Activated T-helper 1 cell treated with anti-CD3 and anti-CD28 coated beads, Interleukin-2, amount 50 U/mL, for 16 hours (primary cell): ENCODE data around the gene TMPRSS4.

ENCODE experiments used
- DNase-seq, 2 donors: peaks; one replicate each; pipeline ENCODE4 v3.0.0-alpha.2; 2020; ENCODE audit warnings: low read depth in 1 of 2, low spot score in 1 of 2

TMPRSS4 gene

DNA sequence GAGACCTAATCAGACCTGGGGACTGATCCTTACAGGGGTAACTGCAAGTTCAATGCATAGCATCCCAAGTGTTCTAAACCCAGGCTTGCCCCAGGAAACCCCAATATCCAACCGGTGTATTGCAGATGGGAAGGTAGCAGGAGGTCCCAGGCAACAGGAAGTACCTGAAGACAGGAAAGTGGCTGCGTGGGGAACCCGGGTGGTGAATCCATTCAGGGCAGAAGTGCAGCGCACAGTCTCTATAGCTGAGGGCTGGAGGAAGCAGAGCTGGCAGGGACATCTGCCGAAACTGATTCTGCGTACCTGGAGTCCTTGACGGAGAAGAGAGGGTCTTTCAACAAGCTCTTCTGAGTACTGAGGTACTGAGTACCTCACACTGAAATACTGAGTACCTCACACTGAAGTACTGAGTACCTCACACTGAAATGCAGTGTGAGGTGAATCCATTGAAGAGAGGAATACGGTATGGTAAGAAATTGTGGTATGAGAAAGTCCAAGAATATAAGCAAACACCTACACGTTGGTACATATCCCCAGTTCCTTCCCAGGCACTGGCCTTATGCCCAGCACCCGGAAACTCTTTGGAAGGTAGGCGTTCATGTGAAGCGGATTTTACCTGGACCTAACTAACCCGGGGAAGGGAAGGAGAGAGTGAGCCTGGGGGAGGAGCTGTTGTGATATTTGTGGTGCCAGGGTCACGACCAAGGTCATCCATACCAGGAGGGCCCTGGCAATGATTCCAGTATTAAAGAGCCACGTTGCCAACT is 55.7 kb downstream of the TMPRSS4 start:
- no peak for DNase-seq

DNA sequence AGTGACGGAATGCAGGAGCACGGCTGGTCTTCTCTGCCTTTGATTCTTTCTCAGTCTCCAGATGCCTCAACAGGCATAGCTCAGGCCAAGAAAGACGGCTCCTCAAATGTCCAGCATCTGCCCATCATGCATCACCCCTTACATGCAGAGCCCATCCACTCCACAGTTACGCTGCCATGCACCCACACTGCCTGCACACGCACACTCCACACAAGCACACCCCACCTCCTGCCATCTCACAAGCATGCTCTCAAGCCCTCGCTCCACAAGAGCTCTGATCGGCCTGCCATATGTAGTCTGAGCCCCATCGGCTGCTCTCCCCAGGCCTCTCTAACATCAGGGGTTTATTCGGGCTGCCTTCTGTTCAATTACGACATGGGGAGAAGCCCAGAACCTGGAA is 56.9 kb downstream of the TMPRSS4 start:
- no peak for DNase-seq

DNA sequence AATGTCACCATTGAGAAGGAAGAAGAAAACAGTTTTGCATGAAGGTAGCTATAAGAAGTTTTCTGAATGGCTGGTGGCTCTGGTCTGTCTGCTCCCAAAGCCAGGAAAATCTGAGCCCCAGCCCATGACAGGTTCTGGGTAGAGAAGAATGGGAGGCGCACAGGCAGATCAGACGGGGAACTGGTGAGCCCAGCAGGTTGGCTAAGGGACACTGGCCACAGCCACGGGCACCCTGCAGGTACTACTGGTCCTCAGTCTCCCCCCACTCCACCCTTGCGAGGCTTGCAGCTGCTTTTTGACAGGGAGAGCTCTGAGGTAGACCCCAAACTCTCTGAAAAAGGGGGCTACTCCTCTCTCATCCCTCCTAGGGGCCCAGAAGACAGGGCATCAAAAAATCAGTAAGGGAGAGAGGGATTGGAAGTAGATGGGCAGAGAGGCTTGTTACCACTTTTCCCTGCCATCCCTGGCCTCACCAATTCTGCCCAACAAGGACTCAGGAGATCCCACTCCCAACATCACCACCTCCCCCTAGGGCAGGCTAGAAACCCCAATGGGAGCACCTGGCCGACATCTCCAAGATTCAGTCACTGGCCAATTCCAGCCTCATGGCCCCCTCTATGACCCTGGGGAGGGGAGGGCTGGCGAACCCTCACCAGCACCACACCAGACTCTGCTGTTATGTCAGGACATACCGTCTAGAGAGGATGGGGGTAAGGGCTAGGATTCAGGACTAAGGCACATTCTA is 58.3 kb downstream of the TMPRSS4 start:
- DNase-seq = no peak

DNA sequence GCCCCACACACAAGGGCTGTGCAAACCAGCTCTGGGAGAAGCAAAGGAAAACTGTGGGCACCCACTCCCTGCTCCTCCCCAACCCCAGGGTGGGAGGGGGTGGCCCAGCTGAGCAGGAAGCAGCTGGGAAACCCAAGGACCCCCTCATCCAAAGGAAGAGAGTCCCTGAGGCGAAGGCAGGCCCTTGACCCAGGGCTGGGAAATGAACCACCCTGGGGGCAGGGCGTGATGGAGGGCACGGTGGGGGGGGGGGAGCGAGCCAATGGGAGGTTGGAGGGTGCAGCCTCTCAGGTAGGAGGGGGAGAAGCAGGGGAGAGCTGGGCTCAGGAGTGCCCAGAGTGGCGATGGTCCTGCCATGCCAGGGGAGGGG is 58.9 kb downstream of the TMPRSS4 start:
- DNase-seq = no peak

DNA sequence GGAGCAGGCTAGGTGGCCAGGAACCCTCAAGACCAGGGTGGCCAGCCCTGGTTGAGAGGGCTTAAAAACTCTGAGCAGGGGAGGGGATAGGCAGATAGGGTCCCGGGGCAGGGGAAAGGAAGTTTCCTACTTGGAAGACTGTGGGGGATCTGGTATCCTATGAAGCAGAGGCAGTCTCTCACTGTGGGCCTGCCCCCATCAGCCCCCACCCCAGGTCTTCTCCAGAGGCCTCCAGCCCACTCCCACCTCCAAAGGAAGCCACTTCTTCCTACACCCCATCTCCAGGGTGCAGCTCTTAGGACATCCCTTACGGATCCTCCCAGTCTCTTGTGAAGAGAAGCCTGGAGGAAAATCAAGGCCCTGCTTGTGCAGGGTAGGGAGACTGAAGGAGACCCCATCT is 59.5 kb downstream of the TMPRSS4 start:
- no peak for DNase-seq

DNA sequence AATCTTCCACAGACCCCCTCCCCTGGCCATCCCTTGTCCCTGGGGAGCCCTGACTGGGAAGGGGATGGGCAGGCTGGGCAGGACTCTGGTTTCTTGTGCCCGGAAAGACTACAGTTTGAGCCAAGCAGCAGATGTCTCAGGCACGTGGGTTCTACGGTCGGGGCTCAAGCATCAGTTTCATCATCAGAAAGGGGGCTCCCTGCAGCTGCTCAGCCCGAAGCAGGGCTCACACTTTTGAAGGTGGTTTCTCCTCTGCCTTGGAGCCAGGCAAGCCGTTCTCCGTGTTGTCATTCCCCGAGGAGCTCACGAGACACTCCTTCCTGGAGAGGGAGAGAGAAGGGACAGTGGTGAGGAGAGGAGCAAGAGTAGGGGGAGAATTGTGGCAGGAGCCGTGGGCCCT is 59.9 kb downstream of the TMPRSS4 start:
- no peak for DNase-seq

DNA sequence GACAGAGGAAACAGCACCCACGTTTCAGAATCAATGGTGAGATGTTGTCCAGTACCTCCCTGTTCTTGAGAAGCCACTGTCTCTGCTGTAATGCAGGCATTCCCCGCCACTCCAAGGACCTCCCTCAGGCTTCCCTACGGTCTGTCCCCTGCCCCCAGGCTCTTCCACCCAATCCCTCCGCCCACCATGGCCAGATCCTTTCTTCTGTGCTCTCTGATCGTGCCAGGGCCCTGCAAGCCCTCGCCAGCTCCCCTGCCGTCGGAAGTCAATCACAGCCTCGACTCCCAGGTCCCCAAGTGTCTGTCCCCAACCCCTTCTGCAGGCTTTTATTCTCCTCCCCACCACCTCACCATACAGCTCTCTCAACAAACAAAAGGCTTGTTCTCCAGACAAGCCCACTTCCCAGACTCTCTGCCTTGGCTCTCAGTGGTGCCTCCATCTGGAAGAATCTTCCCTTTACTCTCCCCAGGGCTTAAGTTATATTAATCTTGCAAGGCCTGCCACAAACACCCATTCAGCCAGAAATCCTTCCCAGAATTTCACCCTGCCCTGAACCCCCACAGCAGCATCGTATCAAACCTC is 62.1 kb downstream of the TMPRSS4 start:
- DNase-seq = no peak

DNA sequence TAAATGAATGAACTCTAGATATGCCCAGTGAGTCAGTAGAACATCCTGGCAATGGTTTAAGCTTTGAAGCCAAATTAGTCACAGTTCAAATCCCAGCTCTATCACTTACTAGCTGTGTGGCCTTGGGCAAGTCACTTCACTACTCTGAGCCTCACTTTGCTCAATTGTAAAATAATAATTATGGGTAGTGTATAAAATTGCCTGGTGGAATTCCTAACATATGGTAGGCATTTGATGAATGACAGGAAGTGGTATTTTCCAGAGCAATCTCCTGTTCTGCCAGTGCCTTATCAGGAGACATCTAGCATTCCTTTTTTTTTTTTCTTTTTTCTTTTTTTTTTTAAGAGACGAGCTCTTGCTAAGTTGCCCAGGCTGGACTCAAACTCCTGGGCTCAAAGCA is 62.7 kb downstream of the TMPRSS4 start:
- no peak for DNase-seq

DNA sequence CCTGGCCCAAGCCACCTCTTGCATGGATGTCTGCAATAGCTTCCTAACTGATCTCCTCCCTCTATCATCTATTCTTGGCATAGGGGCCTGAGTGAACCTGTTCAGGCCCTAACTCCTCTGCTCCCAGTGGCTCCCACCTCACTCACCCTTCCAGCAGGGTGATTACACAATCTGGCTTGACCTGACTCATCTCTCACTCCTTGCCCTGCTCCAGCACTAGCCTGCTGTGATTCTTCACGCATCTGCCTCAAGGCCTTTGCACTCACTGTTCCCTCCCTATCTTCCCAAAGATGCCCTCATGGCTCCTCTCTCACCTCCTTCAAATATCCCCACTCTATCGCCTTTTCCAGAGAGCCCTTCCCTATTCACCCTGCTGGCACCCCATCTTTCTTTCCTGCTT is 65.2 kb downstream of the TMPRSS4 start:
- no peak for DNase-seq

DNA sequence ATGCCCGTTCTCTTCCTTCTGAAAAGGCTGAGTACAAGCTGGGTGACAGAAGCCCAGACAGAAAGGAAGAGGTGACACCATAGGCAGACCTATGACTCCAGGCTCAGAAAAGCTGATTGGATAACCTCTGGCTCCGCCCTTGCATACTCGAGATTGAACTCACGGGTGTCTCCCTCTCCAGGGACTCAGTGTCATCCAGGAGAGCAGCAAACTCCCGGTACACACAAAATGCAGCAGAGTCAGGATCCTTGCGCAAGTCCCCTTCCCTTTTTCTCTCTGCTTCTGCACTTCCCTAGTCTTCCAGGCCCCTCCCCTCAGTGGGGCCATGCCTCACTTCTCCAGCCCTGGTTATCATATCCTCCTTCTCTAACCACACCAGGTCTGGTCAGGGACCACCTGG is 65.9 kb downstream of the TMPRSS4 start:
- DNase-seq = no peak

DNA sequence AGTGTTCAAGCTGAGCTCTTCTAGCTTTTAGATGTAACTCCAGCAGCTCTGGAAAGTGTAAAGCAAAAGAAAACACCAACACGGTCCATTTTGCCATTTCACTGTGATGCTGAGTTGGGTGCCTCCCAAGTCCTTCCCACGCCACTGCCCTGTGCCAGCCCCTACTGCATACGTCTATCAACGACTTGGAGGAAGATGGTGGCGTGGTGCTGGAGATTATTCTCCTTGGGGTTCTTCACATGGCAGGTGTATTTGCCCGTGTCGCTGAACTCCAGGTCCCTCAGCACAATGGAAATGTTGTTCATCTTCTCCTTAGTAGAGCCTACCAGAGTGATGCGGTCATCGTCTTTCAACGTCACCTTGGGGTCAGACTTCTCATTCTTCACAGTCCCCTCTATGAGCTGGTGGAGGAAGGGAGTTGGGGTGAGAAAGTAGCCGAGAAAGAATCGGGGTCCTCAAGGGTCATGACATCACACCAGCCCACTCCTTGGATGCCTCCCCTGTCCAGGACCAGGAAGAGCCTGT is 66.8 kb downstream of the TMPRSS4 start:
- no peak for DNase-seq

DNA sequence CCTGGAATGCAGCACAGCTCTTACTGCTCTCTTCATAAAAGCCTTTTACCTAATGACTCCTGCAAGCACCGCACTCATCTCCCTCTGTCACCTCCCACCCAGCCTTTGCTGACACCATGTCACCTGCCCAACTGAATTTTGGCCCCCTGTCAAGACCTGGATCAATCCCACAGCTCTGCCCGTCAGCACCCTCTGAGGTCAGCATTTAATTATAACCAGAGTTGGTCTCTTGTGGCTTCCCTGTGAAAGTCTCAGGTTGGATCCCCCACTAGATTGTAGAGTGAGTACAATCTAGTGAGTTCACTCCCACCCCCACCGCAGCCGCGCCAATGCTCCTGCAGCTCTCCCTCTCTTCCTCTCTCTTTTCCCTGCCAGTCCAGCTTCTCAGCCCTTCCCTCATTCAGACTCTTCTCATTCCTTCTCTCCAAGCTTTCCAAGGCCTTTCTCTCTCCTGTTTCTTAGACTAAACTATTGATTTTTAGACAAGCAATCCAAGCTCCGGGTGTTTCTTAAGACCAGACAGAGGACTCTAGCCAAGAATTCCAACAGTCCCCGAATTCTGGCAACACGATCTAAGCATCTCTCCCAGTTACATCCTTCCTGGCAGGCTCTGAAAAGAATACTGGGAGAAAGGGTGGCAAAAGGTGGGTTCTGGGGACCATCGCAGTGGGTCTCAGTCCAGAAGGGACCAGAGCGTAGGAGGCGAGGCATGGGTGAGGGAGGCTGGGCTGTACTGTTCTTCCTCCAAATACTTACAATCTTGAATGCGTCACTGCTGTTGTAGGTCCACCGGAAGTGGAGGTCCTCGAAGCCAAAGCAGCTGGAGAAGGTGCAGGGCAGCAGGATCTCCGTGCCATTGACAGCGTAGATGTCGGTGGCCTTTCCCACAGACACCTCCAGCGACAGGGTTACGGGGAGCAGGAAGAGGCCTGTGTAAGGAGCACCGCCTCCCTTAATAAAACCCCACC is 67.7 kb downstream of the TMPRSS4 start:
- DNase-seq = no peak

DNA sequence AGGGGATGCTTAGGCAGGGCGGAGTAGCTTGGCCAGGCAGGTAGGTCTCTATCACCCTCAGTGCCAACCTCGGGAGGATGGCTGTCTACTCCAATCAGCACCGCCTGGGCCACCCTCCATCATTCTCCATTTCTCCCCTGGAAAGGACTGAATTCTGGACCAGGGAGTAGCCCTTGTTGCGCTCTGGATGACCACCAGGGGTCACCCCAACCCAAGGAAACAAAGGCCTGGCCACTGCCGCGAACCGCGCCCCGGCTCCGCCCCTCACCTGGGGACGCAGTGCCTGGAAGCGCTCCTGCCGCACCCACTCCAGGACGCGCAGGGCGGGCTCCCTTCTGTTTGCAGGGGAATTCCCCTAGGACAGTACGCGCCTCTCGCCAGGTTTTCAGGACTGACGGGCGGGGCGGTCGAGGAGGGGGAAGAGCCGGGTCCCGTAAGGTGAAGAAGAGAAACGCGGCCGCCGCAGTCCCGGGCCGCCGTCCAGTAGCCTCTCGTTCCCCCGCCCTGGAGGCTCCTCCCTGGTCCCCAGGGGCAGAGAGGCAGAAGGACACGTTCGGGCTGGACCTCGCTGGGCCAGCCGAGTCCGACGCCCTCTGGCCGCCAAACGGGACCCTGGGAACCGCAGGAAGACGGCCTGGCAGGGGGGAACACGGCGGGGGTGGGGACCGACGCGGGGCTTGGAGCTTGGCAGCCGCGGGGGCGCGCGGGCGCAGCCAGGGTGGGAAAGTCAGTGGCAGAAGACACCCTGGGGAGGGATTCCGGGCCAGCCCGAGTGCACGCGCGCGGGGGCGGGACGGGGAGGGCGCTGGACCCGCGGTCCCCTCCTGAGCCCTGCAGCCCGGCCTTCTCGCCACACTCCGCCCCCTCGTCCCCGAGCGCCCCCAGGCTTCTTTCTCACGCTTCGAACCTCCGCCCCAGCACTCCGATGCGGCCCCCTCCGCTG is 68.7 kb downstream of the TMPRSS4 start:
- DNase-seq = peak; percentile 76 to 79

DNA sequence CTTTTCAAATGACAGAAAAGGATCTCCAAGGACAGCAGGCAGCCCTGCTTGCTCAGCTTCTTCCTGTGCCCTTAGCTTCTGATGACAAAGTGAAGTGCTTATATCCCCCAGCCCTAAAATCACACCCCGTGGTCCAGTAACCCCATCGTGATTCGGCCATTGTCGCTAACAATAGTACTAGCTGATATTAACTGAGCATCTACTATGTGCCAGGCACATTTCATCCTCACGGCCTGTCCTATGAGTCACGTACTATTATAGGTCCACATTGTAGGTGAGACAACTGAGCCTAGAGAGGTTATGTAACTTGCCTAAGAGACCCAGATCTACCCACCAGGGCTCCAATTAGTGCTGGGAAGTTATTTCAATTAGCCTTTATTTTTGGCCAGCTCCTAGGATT is 69.7 kb downstream of the TMPRSS4 start:
- DNase-seq = no peak

DNA sequence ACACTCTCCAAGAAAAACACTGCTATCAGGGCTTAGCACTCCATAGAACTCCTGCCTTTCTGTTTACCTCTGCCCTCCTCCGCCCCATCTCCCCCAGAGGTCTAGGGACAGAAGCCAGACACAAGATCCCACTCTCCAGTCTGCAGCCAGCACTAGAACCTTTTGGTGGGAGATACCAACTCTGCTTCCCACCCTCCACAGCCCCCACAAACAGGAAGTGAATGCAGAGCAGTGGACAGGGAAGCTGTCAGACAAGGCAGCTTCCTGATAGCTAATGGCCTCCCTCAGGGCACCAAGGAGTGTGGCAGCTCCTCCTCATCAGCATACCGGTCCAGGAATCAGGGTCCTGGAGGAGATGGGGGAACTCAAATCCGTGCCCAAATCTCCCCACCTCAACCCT is 70.6 kb downstream of the TMPRSS4 start:
- no peak for DNase-seq

DNA sequence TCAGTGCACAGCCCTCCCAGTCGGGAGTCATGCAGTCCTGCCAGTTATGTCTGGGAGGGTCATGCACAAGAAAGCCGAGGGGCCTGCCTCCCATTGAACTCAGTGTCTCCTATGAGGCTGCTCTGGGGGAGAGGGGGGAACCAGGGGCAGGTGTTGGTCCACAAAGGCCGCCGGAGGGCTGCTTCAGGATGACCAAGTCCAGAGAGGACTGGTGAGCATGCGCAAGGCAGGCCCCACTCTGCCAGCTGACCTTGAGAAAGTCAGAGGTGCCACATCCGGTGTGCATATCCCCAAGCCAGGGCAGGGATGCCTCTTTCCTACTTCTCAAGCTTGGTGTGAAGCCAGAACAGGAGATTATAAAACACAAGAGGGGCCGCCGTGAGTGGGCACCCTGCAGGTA is 71.4 kb downstream of the TMPRSS4 start:
- DNase-seq = no peak

DNA sequence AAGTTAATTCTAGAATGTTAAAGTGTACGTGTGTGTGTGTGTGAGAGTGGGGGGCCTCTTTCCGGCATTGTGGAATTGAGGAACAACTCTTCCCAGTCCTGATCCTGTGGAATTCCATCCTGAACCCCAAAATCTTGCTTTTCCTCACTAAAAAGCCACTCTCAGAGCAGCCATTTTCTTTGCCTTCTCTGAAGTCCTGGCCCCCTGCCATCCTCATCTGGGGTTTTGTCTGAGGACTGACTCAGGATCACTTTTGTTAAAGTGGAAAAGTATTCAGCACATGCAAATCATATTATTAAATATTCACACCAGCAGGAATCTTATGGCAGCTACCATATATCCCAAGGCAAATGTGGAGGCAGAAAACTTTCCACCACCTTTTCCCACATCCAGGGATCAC is 72.0 kb downstream of the TMPRSS4 start:
- DNase-seq = no peak

DNA sequence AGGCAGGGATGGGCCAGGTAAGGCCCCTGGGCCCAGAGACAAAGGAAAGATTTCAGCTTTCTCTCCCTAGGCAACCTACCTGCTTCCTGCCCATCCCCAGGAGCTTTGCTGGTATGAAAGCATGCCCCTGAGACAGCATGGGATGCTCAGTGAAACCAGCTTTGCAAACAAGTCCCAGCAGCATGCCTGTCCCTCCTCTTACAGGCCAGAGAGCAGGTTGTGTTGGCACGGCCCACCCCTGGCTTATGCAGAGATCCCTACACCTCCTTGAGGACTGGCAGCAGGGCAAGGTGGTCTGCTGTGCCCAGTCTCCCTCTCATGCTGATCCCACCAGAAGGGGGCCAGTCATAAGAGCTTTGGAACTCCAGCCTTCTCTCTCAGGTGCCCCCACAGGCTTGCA is 72.6 kb downstream of the TMPRSS4 start:
- no peak for DNase-seq

DNA sequence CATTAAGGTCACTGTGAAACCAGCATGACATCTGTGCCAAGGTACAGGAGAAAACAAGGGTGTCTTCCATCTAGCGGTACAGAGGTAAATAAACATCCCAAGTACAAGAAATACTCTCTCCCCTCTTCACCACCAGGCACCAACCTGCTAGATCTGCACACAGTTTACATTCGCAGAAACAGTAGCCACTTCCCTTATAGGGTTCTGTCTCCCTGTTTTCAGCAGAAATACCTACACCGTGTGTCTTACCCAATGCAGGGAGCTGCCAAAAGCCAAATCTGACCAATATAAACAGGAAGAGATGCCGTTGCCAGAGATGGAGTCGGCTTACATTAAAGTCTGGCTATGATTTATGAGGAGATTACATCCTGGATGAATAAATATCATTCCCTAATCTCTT is 74.6 kb downstream of the TMPRSS4 start:
- DNase-seq = no peak

DNA sequence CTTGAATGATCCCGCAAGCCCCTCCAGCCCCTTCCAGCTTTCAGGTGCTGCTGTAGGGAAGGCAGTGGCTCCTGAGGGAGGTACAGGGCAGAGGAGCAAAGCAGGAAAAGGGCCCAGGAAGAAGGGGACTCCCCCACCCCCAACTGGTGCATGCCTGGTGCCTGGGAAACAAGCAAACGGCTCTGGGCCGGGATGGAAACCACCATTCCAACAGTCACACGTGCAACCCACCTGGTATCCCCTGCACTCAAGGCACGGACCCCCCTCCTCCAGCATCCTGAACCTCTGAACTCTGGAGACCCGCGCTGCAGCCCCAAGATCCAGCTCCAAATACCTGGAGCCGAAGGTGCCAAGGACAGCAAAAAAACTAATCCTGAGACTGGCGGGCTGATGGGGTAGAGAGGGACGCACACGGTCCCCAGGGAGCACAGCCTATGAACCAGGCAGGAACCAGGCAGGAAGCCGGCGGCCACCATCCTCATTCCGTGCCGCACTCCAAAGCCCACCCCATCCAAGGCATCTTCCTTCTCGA is 75.2 kb downstream of the TMPRSS4 start:
- DNase-seq = no peak
